Neural crest cell (in vitro differentiated cells): Measurements from ENCODE around the gene ACAD8. TPM values are rescaled to one million over a fixed set of nuclear protein-coding genes. Genes with fewer than 3 reads are reported as not detected.

ENCODE experiments used
- DNase-seq: peaks from one replicate; pipeline ENCODE4 v3.0.0; 2021; ENCODE audit warnings: low read depth, mixed read lengths, low spot score
- H3K27ac Mint-ChIP-seq: one replicate; pipeline ENCODE4 v1.8.0; 2021; ENCODE audit warnings: mild to moderate bottlenecking, mixed read lengths; ENCODE audit not compliant: unreplicated experiment
- H3K27me3 Mint-ChIP-seq: 2 replicates; pipeline ENCODE4 v1.8.0; 2021; ENCODE audit warnings: low read depth, mild to moderate bottlenecking, mixed read lengths
- H3K36me3 Mint-ChIP-seq: 2 replicates; pipeline ENCODE4 v1.8.0; 2021; ENCODE audit warnings: low read depth, mild to moderate bottlenecking, mixed read lengths
- H3K4me1 Mint-ChIP-seq: 2 replicates; pipeline ENCODE4 v1.8.0; 2021; ENCODE audit warnings: mixed read lengths
- H3K4me3 Mint-ChIP-seq: one replicate; pipeline ENCODE4 v1.8.0; 2021; ENCODE audit warnings: mild to moderate bottlenecking, mixed read lengths
- H3K9me3 Mint-ChIP-seq: 2 replicates; pipeline ENCODE4 v1.8.0; 2021; ENCODE audit warnings: mixed read lengths
- CTCF ChIP-seq: fragments of 200-600 bp; sonication (generic); conservative IDR thresholded peaks from 2 replicates; pipeline ENCODE4 v1.5.0; 2021; ENCODE audit warnings: antibody characterized with exemption, mild to moderate bottlenecking
- total RNA-seq: library from RNA; stranded (reverse); gene quantifications from 2 replicates; pipeline ENCODE4 v1.2.1, GENCODE V29; 2021

Gene ACAD8
- total RNA-seq, 1 donor from 2014 or later: 28.5 TPM

- no peak for TF ChIP-seq CTCF
- H3K36me3 Mint-ChIP-seq: peaks cover 7% of the 10 kb centered on the region
- no peak overlapping the region for H3K4me3 Mint-ChIP-seq
- no peak for DNase-seq
- H3K27me3 Mint-ChIP-seq: no peaks in the 10 kb centered on the region
- H3K27ac Mint-ChIP-seq: no peak overlapping the region
- H3K9me3 Mint-ChIP-seq: no peaks in the 10 kb centered on the region
- peaks cover 4% of the 10 kb centered on the region for H3K4me1 Mint-ChIP-seq
Measured at GRCh38 chr11:134216816-134217215, 36.6 kb upstream of the ACAD8 start.

- no peak for TF ChIP-seq CTCF
Measured at GRCh38 chr11:134223121-134223520, 30.2 kb upstream of the ACAD8 start.

GRCh38 chr11:134223836-134224709 is 29.3 kb upstream of the ACAD8 start, which contains the start of the genes NCAPD3 and VPS26B:
TSS of gene NCAPD3 (minus strand) at chr11:134223967. CDS start at chr11:134223926, 41 bp downstream.
TSS of gene VPS26B (plus strand) at chr11:134224671. CDS start at chr11:134225123, 452 bp downstream.
- Mint-ChIP-seq H3K36me3 (peaks cover 3% of the 10 kb centered on the region), H3K4me3 (peak within 1 kb of the TSS; percentile 96), H3K9me3 (no peaks in the 10 kb centered on the region), H3K27ac (peak within 1 kb of the TSS; percentile 97), H3K27me3 (peaks cover 3% of the 10 kb centered on the region), H3K4me1 (peaks cover 48% of the 10 kb centered on the region)
- peak; percentile 93 for DNase-seq
- peak; percentile 16 for TF ChIP-seq CTCF

More at GRCh38 chr11:134223121-134223520, 30.2 kb upstream of the ACAD8 start:
- Mint-ChIP-seq H3K36me3 (peaks cover 7% of the 10 kb centered on the region), H3K4me3 (peak overlapping the region; percentile 95), H3K4me1 (peaks cover 47% of the 10 kb centered on the region), H3K9me3 (no peaks in the 10 kb centered on the region), H3K27me3 (peaks cover 3% of the 10 kb centered on the region), H3K27ac (peak overlapping the region; percentile 89)
- no peak for DNase-seq

GRCh38 chr11:134224710-134225664 is 28.4 kb upstream of the ACAD8 start:
- DNase-seq: peak; percentile 14
- peaks cover 3% of the 10 kb centered on the region for H3K27me3 Mint-ChIP-seq
- H3K4me1 Mint-ChIP-seq: peaks cover 57% of the 10 kb centered on the region
- no peak for TF ChIP-seq CTCF
- peak overlapping the region; percentile 96 for H3K4me3 Mint-ChIP-seq
- H3K27ac Mint-ChIP-seq: peak overlapping the region; percentile 92
- no peaks in the 10 kb centered on the region for H3K36me3 Mint-ChIP-seq
- H3K9me3 Mint-ChIP-seq: no peaks in the 10 kb centered on the region

- H3K27ac Mint-ChIP-seq: no peak overlapping the region
- peaks cover 57% of the 10 kb centered on the region for H3K4me1 Mint-ChIP-seq
- H3K9me3 Mint-ChIP-seq: no peaks in the 10 kb centered on the region
- peak overlapping the region; percentile 96 for H3K4me3 Mint-ChIP-seq
- H3K27me3 Mint-ChIP-seq: peaks cover 3% of the 10 kb centered on the region
- DNase-seq: no peak
- no peaks in the 10 kb centered on the region for H3K36me3 Mint-ChIP-seq
- TF ChIP-seq CTCF: no peak
Measured at GRCh38 chr11:134226806-134227325, 26.5 kb upstream of the ACAD8 start.
